HepG2 (cell line): ENCODE measurements around the gene UBTF. TPM values are rescaled to one million over a fixed set of nuclear protein-coding genes. Genes with fewer than 3 reads are reported as not detected.
A peak's percentile ranks its signal among the peaks of the same experiment; 100 is the strongest.

Source experiments
- BATF2 ChIP-seq: sonication (generic); formaldehyde crosslinking; IDR thresholded peaks from 2 replicates; pipeline ENCODE4 v1.8.0; 2022; ENCODE audit warnings: mild to moderate bottlenecking, missing genetic modification reagents, moderate library complexity
- CCDC6 ChIP-seq: sonication (generic); formaldehyde crosslinking; IDR thresholded peaks from 2 replicates; pipeline ENCODE4 v1.8.1; 2022; ENCODE audit warnings: mild to moderate bottlenecking, missing genetic modification reagents, moderate library complexity
- CHD2 ChIP-seq: IDR thresholded peaks from 2 replicates; pipeline ENCODE4 v1.6.1; 2011; ENCODE audit warnings: low read depth, low read length, improper control_type of control experiment
- FOSL1 ChIP-seq: sonication (generic); formaldehyde crosslinking; IDR thresholded peaks from 2 replicates; pipeline ENCODE4 v1.9.0; 2021; ENCODE audit warnings: missing genetic modification reagents, borderline replicate concordance
- GABPB1 ChIP-seq: IDR thresholded peaks from 2 replicates; pipeline ENCODE4 v1.6.1; 2016; ENCODE audit warnings: mild to moderate bottlenecking, missing genetic modification reagents, moderate library complexity, missing compliant biosample characterization
- HDAC1 ChIP-seq: sonication (generic); formaldehyde crosslinking; IDR thresholded peaks from 2 replicates; pipeline ENCODE4 v1.5.1; 2020; ENCODE audit warnings: mild to moderate bottlenecking, missing genetic modification reagents
- IRX3 ChIP-seq: sonication (generic); formaldehyde crosslinking; IDR thresholded peaks from 2 replicates; pipeline ENCODE4 v1.8.1; 2023; ENCODE audit warnings: mild to moderate bottlenecking, low read depth, missing genetic modification reagents, borderline replicate concordance
- MTA1 ChIP-seq: sonication (generic); formaldehyde crosslinking; IDR thresholded peaks from 2 replicates; pipeline ENCODE4 v1.4.0; 2020; ENCODE audit warnings: missing genetic modification reagents, mild to moderate bottlenecking, borderline replicate concordance
- PHF20 ChIP-seq: sonication (generic); formaldehyde crosslinking; IDR thresholded peaks from 2 replicates; pipeline ENCODE4 v1.5.0; 2020; ENCODE audit warnings: mild to moderate bottlenecking, missing genetic modification reagents
- SMARCE1 ChIP-seq: fragments of 450-650 bp; IDR thresholded peaks from 2 replicates; pipeline ENCODE4 v1.6.1; 2017; ENCODE audit warnings: borderline replicate concordance
- ZFP36L2 ChIP-seq: sonication (generic); formaldehyde crosslinking; IDR thresholded peaks from 2 replicates; pipeline ENCODE4 v1.4.0; 2020; ENCODE audit warnings: missing genetic modification reagents
- ZKSCAN1 ChIP-seq: fragments of 150-350 bp; IDR thresholded peaks from 2 replicates; pipeline ENCODE4 v1.6.1; 2014; ENCODE audit warnings: low read length
- ZMYM4 ChIP-seq: sonication (generic); formaldehyde crosslinking; IDR thresholded peaks from 2 replicates; pipeline ENCODE4 v1.8.1; 2023; ENCODE audit warnings: mild to moderate bottlenecking, missing genetic modification reagents
- ZNF331 ChIP-seq: sonication (generic); formaldehyde crosslinking; IDR thresholded peaks from 2 replicates; pipeline ENCODE4 v1.4.0; 2020; ENCODE audit warnings: missing genetic modification reagents
- ZNF501 ChIP-seq: sonication (generic); formaldehyde crosslinking; IDR thresholded peaks from 2 replicates; pipeline ENCODE4 v1.5.1; 2020; ENCODE audit warnings: mild to moderate bottlenecking, moderate library complexity, missing genetic modification reagents
- ZNF550 ChIP-seq: sonication (generic); formaldehyde crosslinking; IDR thresholded peaks from 2 replicates; pipeline ENCODE4 v1.4.0; 2020; ENCODE audit warnings: mild to moderate bottlenecking, missing genetic modification reagents, borderline replicate concordance
- ZNF580 ChIP-seq: IDR thresholded peaks from 2 replicates; pipeline ENCODE4 v1.6.1; 2016; ENCODE audit warnings: low read depth, borderline replicate concordance
- ZNF747 ChIP-seq: sonication (generic); formaldehyde crosslinking; IDR thresholded peaks from 2 replicates; pipeline ENCODE4 v1.8.1; 2023; ENCODE audit warnings: missing genetic modification reagents, mild to moderate bottlenecking, borderline replicate concordance
- ZNF761 ChIP-seq: sonication (generic); formaldehyde crosslinking; conservative IDR thresholded peaks from 2 replicates; pipeline ENCODE4 v1.4.0; 2020; ENCODE audit warnings: mild to moderate bottlenecking, missing genetic modification reagents
- ZNF788 ChIP-seq: sonication (generic); formaldehyde crosslinking; IDR thresholded peaks from 2 replicates; pipeline ENCODE4 v1.5.0; 2020; ENCODE audit warnings: mild to moderate bottlenecking, missing genetic modification reagents, borderline replicate concordance
- polyA plus RNA-seq, 8 experiments: library from polyadenylated mRNA; depleted of rRNA in 3 of 8; stranded (reverse) in 7 of 8; unstranded in 1 of 8; fragments of >200 nt; fragmentation: Illumina TruSeq in 4 of 8; extraction: Trizol in 4 of 8; gene quantifications; 2 replicates each; pipeline versions ENCODE4 v1.2.1 to v1.2.3, GENCODE V29; 2011 to 2016; ENCODE audit warnings: low read depth in 4 of 8, missing spikeins in 1 of 8, mixed read lengths in 1 of 8; ENCODE audit not compliant: insufficient read depth in 1 of 8
- total RNA-seq, 5 experiments: library from RNA; depleted of rRNA; stranded (reverse); fragments of >200 nt; fragmentation: Illumina TruSeq; extraction: Trizol; gene quantifications; 2 replicates each; pipeline ENCODE4 v1.2.3, GENCODE V29; 2016; ENCODE audit warnings: low read depth in 1 of 5
- TF ChIP-seq, protein P1 (sequence below): sonication (generic); formaldehyde crosslinking; IDR thresholded peaks from 2 replicates; pipeline ENCODE4 v1.4.0; 2020; ENCODE audit warnings: mild to moderate bottlenecking, missing genetic modification reagents
- TF ChIP-seq, protein P2 (sequence below): sonication (generic); formaldehyde crosslinking; IDR thresholded peaks from 2 replicates; pipeline ENCODE4 v1.5.0; 2020; ENCODE audit warnings: mild to moderate bottlenecking, missing genetic modification reagents, moderate library complexity
- TF ChIP-seq, protein P3 (sequence below): sonication (generic); formaldehyde crosslinking; IDR thresholded peaks from 2 replicates; pipeline ENCODE4 v1.4.0; 2020; ENCODE audit warnings: missing genetic modification reagents, mild to moderate bottlenecking, borderline replicate concordance

The UBTF gene
- total and polyA plus RNA-seq, 2 of the 13 experiments (the other 11 are each of a cell fraction or from before 2014, with no cell fraction given) = 15.2 to 60.9 TPM

DNA sequence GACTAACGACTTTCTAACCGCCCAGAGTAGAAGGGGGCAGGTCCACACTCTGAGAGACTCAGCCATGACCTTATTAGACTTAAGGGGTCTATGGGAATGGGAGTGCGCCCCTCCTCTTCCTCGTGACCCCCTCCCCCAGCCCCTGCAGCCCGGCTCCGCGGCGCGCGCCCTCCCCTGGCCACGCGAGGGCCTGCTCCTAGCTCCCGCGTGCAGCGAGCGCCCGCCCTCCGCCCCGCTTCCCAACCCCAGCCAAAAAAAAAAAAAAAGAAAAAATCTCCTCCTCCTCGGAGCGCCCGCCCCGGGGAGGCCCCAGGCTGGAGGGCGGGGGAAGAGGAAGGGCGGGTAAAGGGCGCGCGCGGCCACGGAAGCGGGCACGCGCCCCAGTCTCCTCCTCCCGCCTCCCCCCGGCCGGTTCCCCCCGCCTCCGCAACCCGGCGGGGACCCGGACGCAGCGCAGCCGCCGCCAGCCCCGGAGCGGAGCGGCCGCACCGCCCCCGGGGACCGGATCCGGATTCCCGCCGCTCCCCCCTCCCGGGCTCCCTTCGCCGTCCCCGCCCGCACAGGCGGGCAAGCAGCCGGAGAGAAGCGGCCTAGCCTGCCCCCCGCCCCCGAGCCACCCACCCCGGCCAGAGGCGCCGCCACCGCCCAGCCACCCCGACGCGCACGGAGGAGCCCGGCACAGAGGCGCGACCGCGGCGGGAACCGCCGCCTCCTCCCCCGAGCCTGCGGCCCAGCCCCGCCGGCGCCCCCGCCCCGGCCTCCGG is 949 bp downstream of the UBTF start (continued):
- TF ChIP-seq FOSL1 (CRISPR knock-in tag) (no peak), CHD2 (peak; percentile 54; the same call in 1 of the 2 replicates), CCDC6 (CRISPR knock-in tag) (0 out of 2 replicates have a peak, but pooled peaks have one; percentile 12), ZNF761 (0 out of 2 replicates have a peak, but pooled peaks have one; percentile 20), SMARCE1 (no peak), MTA1 (CRISPR knock-in tag) (peak; percentile 69; the same call in 1 of the 2 replicates), GABPB1 (peak; percentile 73), ZNF747 (CRISPR knock-in tag) (0 out of 2 replicates have a peak, but pooled peaks have one; percentile 30), BATF2 (CRISPR knock-in tag) (no peak), IRX3 (CRISPR knock-in tag) (0 out of 2 replicates have a peak, but pooled peaks have one; percentile 56), ZNF788 (peak; percentile 75; the same call in 1 of the 2 replicates), ZNF550 (CRISPR knock-in tag) (no peak), PHF20 (CRISPR knock-in tag) (peak; percentile 26; the same call in 1 of the 2 replicates), ZNF331 (CRISPR knock-in tag) (0 out of 2 replicates have a peak, but pooled peaks have one; percentile 12), ZNF580 (CRISPR knock-in tag) (peak; percentile 45; the same call in 1 of the 2 replicates), ZNF501 (CRISPR knock-in tag) (no peak), ZKSCAN1 (no peak), HDAC1 (CRISPR knock-in tag) (peak; percentile 87), ZMYM4 (CRISPR knock-in tag) (peak; percentile 37), ZFP36L2 (CRISPR knock-in tag) (no peak)
- TF ChIP-seq, protein P1, sequence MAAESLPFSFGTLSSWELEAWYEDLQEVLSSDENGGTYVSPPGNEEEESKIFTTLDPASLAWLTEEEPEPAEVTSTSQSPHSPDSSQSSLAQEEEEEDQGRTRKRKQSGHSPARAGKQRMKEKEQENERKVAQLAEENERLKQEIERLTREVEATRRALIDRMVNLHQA (CRISPR knock-in tag) = no peak
- TF ChIP-seq, protein P2, sequence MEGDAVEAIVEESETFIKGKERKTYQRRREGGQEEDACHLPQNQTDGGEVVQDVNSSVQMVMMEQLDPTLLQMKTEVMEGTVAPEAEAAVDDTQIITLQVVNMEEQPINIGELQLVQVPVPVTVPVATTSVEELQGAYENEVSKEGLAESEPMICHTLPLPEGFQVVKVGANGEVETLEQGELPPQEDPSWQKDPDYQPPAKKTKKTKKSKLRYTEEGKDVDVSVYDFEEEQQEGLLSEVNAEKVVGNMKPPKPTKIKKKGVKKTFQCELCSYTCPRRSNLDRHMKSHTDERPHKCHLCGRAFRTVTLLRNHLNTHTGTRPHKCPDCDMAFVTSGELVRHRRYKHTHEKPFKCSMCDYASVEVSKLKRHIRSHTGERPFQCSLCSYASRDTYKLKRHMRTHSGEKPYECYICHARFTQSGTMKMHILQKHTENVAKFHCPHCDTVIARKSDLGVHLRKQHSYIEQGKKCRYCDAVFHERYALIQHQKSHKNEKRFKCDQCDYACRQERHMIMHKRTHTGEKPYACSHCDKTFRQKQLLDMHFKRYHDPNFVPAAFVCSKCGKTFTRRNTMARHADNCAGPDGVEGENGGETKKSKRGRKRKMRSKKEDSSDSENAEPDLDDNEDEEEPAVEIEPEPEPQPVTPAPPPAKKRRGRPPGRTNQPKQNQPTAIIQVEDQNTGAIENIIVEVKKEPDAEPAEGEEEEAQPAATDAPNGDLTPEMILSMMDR (CRISPR knock-in tag) = peak; percentile 82
- TF ChIP-seq, protein P3, sequence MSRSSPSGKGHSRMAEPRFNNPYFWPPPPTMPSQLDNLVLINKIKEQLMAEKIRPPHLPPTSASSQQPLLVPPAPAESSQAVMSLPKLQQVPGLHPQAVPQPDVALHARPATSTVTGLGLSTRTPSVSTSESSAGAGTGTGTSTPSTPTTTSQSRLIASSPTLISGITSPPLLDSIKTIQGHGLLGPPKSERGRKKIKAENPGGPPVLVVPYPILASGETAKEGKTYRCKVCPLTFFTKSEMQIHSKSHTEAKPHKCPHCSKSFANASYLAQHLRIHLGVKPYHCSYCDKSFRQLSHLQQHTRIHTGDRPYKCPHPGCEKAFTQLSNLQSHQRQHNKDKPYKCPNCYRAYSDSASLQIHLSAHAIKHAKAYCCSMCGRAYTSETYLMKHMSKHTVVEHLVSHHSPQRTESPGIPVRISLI (CRISPR knock-in tag) = peak; percentile 98
